ENCODE measurements around the gene PURB. TPM values are rescaled to one million over a fixed set of nuclear protein-coding genes. Genes with fewer than 3 reads are reported as not detected.
A peak's percentile ranks its signal among the peaks of the same experiment; 100 is the strongest.

Gene PURB
- total RNA-seq, 1 experiment from 2014 or later = 8.9 TPM

GRCh38 chr7:44882899-44883298 is 2.4 kb downstream of the PURB start:
- H2AFZ ChIP-seq (ENCODE audit: low read length) = no peak overlapping the region
- ChIA-PET POLR2A (ENCODE audit: unreplicated experiment) (interaction anchor here (0.7 to 1.2 kb wide), 2 partner anchors 26 to 1014 kb away, joined by 3 to 7 read pairs; partner anchors contain the start of gene MRPS24), CTCF (interaction anchor here (0.6 kb wide), 1 partner anchor 248 kb away, joined by 5 read pairs; no protein-coding TSS in a partner anchor)
- intact Hi-C loops (cut with micrococcal nuclease) = no loop called here
- peak overlapping the region; percentile 76 for H3K4me3 ChIP-seq (ENCODE audit: low read length)
- BruUV-seq (replicated peaks) = no TSS peak
- H4K20me1 ChIP-seq (ENCODE audit: low read length) = peaks cover 50% of the 10 kb centered on the region
- no peaks in the 10 kb centered on the region for H3K27me3 ChIP-seq (ENCODE audit: low read length)
- H3K9ac ChIP-seq (ENCODE audit: low read length) = peak overlapping the region; percentile 94
- DNase-seq = peak; percentile 23
- TF ChIP-seq EZH2phosphoT487 (IDR thresholded peaks at IDR 0.05; ENCODE audit: borderline replicate concordance, low read length) (no peak), CTCF (conservative IDR thresholded peaks at IDR 0.05; ENCODE audit: low read depth, low read length) (no peak), EZH2 (IDR thresholded peaks at IDR 0.05; ENCODE audit: low read length, unreplicated experiment) (no peak)
- no peak for ATAC-seq
- H3K79me2 ChIP-seq (ENCODE audit: low read length) = peaks cover 81% of the 10 kb centered on the region
- peak overlapping the region; percentile 84 for H3K4me2 ChIP-seq (ENCODE audit: low read length)
- no peaks in the 10 kb centered on the region for H3K9me2 ChIP-seq (replicated peaks; ENCODE audit: low read length)
- no peak overlapping the region for H3K27ac ChIP-seq (ENCODE audit: low read length)
- H3K36me3 ChIP-seq (ENCODE audit: low read depth, low read length) = peaks cover 4% of the 10 kb centered on the region; the same call in 1 of the 2 replicates
- peaks cover 53% of the 10 kb centered on the region for H3K4me1 ChIP-seq (ENCODE audit: insufficient read depth, low read length)
- H3F3A ChIP-seq (ENCODE audit: low read length, unreplicated experiment) = no peaks in the 10 kb centered on the region
- no peaks in the 10 kb centered on the region for H3K9me3 ChIP-seq (ENCODE audit: low read length)

- peaks cover 50% of the 10 kb centered on the region for H4K20me1 ChIP-seq (ENCODE audit: low read length)
- H3K9me3 ChIP-seq (ENCODE audit: low read length) = no peaks in the 10 kb centered on the region
- no peak overlapping the region for H3K27ac ChIP-seq (ENCODE audit: low read length)
- H3F3A ChIP-seq (ENCODE audit: low read length, unreplicated experiment) = no peaks in the 10 kb centered on the region
- no peaks in the 10 kb centered on the region for H3K27me3 ChIP-seq (ENCODE audit: low read length)
- ChIA-PET POLR2A (ENCODE audit: unreplicated experiment) (interaction anchor here (0.6 to 0.8 kb wide), 3 partner anchors 14 to 1888 kb away, joined by 3 to 5 read pairs (median 4); no protein-coding TSS in a partner anchor), CTCF (interaction anchor here (0.6 to 1.4 kb wide), 2 partner anchors 23 to 24 kb away, joined by 3 to 4 read pairs; no protein-coding TSS in a partner anchor)
- H3K36me3 ChIP-seq (ENCODE audit: low read depth, low read length) = peaks cover 4% of the 10 kb centered on the region; the same call in 1 of the 2 replicates
- no peak for TF ChIP-seq EZH2phosphoT487 (IDR thresholded peaks at IDR 0.05; ENCODE audit: borderline replicate concordance, low read length)
- no peak for TF ChIP-seq EZH2 (IDR thresholded peaks at IDR 0.05; ENCODE audit: low read length, unreplicated experiment)
- no peak for TF ChIP-seq CTCF (conservative IDR thresholded peaks at IDR 0.05; ENCODE audit: low read depth, low read length)
- intact Hi-C loops (cut with micrococcal nuclease) = no loop called here
- H3K4me1 ChIP-seq (ENCODE audit: insufficient read depth, low read length) = peaks cover 53% of the 10 kb centered on the region
- H3K9ac ChIP-seq (ENCODE audit: low read length) = peak overlapping the region; percentile 94; the same call in 1 of the 2 replicates
- peak overlapping the region; percentile 84 for H3K4me2 ChIP-seq (ENCODE audit: low read length)
- no peak overlapping the region for H2AFZ ChIP-seq (ENCODE audit: low read length)
- H3K4me3 ChIP-seq (ENCODE audit: low read length) = peak overlapping the region; percentile 76
- no TSS peak for BruUV-seq (replicated peaks)
- ATAC-seq = peak; percentile 12
- no peaks in the 10 kb centered on the region for H3K9me2 ChIP-seq (replicated peaks; ENCODE audit: low read length)
- H3K79me2 ChIP-seq (ENCODE audit: low read length) = peaks cover 81% of the 10 kb centered on the region
- peak; percentile 66 for DNase-seq
Measured at GRCh38 chr7:44881610-44882009, 3.7 kb downstream of the PURB start.

- intact Hi-C loops (cut with micrococcal nuclease) = no loop called here
- no peak for TF ChIP-seq EZH2phosphoT487 (IDR thresholded peaks at IDR 0.05; ENCODE audit: borderline replicate concordance, low read length)
- no peak for TF ChIP-seq CTCF (conservative IDR thresholded peaks at IDR 0.05; ENCODE audit: low read depth, low read length)
- TF ChIP-seq EZH2 (IDR thresholded peaks at IDR 0.05; ENCODE audit: low read length, unreplicated experiment) = no peak
- H3K27me3 ChIP-seq (ENCODE audit: low read length) = no peaks in the 10 kb centered on the region
- H3K79me2 ChIP-seq (ENCODE audit: low read length) = peaks cover 76% of the 10 kb centered on the region
- H3K9ac ChIP-seq (ENCODE audit: low read length) = peak overlapping the region; percentile 94; the same call in 1 of the 2 replicates
- peak overlapping the region; percentile 76 for H3K4me3 ChIP-seq (ENCODE audit: low read length)
- peaks cover 49% of the 10 kb centered on the region for H3K4me1 ChIP-seq (ENCODE audit: insufficient read depth, low read length)
- POLR2A ChIA-PET (ENCODE audit: unreplicated experiment) = interaction anchor here (0.7 to 0.8 kb wide), 2 partner anchors 14 to 1887 kb away, joined by 3 to 4 read pairs; no protein-coding TSS in a partner anchor
- no peak overlapping the region for H2AFZ ChIP-seq (ENCODE audit: low read length)
- no peak for ATAC-seq
- H3K27ac ChIP-seq (ENCODE audit: low read length) = no peak overlapping the region
- CTCF ChIA-PET = interaction anchor here (0.6 to 1.4 kb wide), 3 partner anchors 23 to 550 kb away, joined by 3 to 4 read pairs (median 3); no protein-coding TSS in a partner anchor
- peaks cover 4% of the 10 kb centered on the region; the same call in 1 of the 2 replicates for H3K36me3 ChIP-seq (ENCODE audit: low read depth, low read length)
- H3K4me2 ChIP-seq (ENCODE audit: low read length) = peak overlapping the region; percentile 84
- DNase-seq = no peak
- no peaks in the 10 kb centered on the region for H3K9me3 ChIP-seq (ENCODE audit: low read length)
- H3K9me2 ChIP-seq (replicated peaks; ENCODE audit: low read length) = no peaks in the 10 kb centered on the region
- no TSS peak for BruUV-seq (replicated peaks)
- no peaks in the 10 kb centered on the region for H3F3A ChIP-seq (ENCODE audit: low read length, unreplicated experiment)
- H4K20me1 ChIP-seq (ENCODE audit: low read length) = peaks cover 50% of the 10 kb centered on the region
Measured at GRCh38 chr7:44881066-44881600, 4.2 kb downstream of the PURB start.

Measured in PC-3 (cell line).